Frontal cortex (tissue), 1 donor: ENCODE measurements around the gene CCDC50. TPM values are rescaled to one million over a fixed set of nuclear protein-coding genes. Genes with fewer than 3 reads are reported as not detected.

Source experiments
- total RNA-seq: library from RNA; depleted of rRNA; stranded (reverse); fragments of >200 nt; gene quantifications from one replicate; pipeline ENCODE4 v1.2.3, GENCODE V29; 2014

CCDC50 gene
- total RNA-seq, 1 donor from 2014 or later: 83.2 TPM

Other genes with a start within 250 kb of the CCDC50 start
- 15.1 TPM for gene OSTN, start 130.2 kb upstream of the CCDC50 start, total RNA-seq
- 0.41 TPM for gene UTS2B, start 1.1 kb downstream of the CCDC50 start, total RNA-seq
- gene PYDC2, start 131.8 kb downstream of the CCDC50 start, total RNA-seq: not detected